GM19452 (cell line): ENCODE measurements around the gene TECTB.

Experiments used
- ATAC-seq: cut with Tn5 transposase; IDR thresholded peaks from one replicate; pipeline ENCODE4 v1.9.1; 2021; ENCODE audit not compliant: unreplicated experiment

The TECTB gene

GRCh38 chr10:112271982-112272381 is 11.2 kb upstream of the TECTB start:
- no peak for ATAC-seq

GRCh38 chr10:112274831-112275230 is 8.4 kb upstream of the TECTB start:
- no peak for ATAC-seq

GRCh38 chr10:112275512-112276245 is 7.5 kb upstream of the TECTB start:
- ATAC-seq = no peak

GRCh38 chr10:112278871-112279270 is 4.3 kb upstream of the TECTB start:
- ATAC-seq = no peak

- ATAC-seq = no peak
Measured at GRCh38 chr10:112279433-112279832, 3.8 kb upstream of the TECTB start.

- ATAC-seq = no peak
Measured at GRCh38 chr10:112280205-112280921, 2.8 kb upstream of the TECTB start.

GRCh38 chr10:112282086-112282485 is 1.1 kb upstream of the TECTB start:
- no peak for ATAC-seq

GRCh38 chr10:112286837-112287818 is 3.9 kb downstream of the TECTB start:
- ATAC-seq = no peak

- ATAC-seq = no peak
Measured at GRCh38 chr10:112287844-112288243, 4.6 kb downstream of the TECTB start.

- ATAC-seq = no peak
Measured at GRCh38 chr10:112288486-112288885, 5.3 kb downstream of the TECTB start.

GRCh38 chr10:112289373-112290053 is 6.3 kb downstream of the TECTB start:
- ATAC-seq = no peak

- no peak for ATAC-seq
Measured at GRCh38 chr10:112290054-112290373, 6.8 kb downstream of the TECTB start.

- ATAC-seq = no peak
Measured at GRCh38 chr10:112294169-112294568, 11.0 kb downstream of the TECTB start.

GRCh38 chr10:112295853-112296830 is 12.9 kb downstream of the TECTB start:
- no peak for ATAC-seq

GRCh38 chr10:112296908-112297331 is 13.7 kb downstream of the TECTB start:
- ATAC-seq = no peak

GRCh38 chr10:112298581-112298980 is 15.4 kb downstream of the TECTB start:
- no peak for ATAC-seq

GRCh38 chr10:112299456-112299855 is 16.3 kb downstream of the TECTB start:
- ATAC-seq = no peak

- no peak for ATAC-seq
Measured at GRCh38 chr10:112302335-112302734, 19.1 kb downstream of the TECTB start.

- ATAC-seq = no peak
Measured at GRCh38 chr10:112303528-112303927, 20.3 kb downstream of the TECTB start.
